Keratinocyte (primary cell): ENCODE measurements around the gene APLF.
"Not testable (repeated sequence)": the region's sequence is repeated elsewhere in the genome, so short reads cannot be mapped to it uniquely, and the experiment has no call there.

Experiments used
- CTCF ChIP-seq, 3 experiments: IDR thresholded peaks in 1 of 3; conservative IDR thresholded peaks in 1 of 3; optimal IDR thresholded peaks in 1 of 3; 2 replicates in 2 of 3; 3 replicates in 1 of 3; pipeline versions ENCODE3 to v1.5.1; 2011; ENCODE audit warnings: low read length in 3 of 3, mild to moderate bottlenecking in 3 of 3, moderate library complexity in 2 of 3, control low read depth in 1 of 3, inconsistent platforms in 1 of 3; ENCODE audit not compliant: insufficient read depth in 2 of 3; ENCODE audit errors: extremely low read depth in 1 of 3
- EZH2 ChIP-seq: IDR thresholded peaks from one replicate; pipeline ENCODE4 v1.6.1; 2012; ENCODE audit warnings: inconsistent platforms, mild to moderate bottlenecking, low read length, moderate library complexity

DNA sequence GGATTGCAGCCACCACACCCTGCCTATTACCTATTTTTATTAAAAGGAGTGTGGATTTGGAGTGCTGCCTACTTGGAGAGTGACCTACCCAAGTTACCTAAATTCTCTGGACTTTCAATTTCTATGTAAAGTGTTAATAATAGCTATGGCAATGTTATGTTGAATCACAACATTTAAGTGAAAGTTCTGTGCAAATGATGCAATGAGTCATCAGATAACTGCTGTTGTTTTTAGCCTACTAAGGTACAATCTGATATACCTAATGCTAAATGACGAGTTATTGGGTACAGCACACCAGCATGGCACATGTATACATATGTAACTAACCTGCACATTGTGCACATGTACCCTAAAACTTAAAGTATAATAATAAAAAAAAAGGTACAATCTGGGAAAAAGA, 21.2 kb downstream of the APLF start:
- TF ChIP-seq CTCF (optimal IDR thresholded peaks at IDR 0.05 in 1 of 3, IDR thresholded peaks at IDR 0.05 in 1 of 3, conservative IDR thresholded peaks at IDR 0.05 in 1 of 3; ENCODE audit: extremely low read depth in 1 of 3, insufficient read depth in 2 of 3, low read length in 3 of 3); EZH2: not testable (repeated sequence)
